GM18508 (cell line): ENCODE data around the gene SCN4B.

Source experiments
- ATAC-seq: cut with Tn5 transposase; IDR thresholded peaks from one replicate; pipeline ENCODE4 v1.9.1; 2021; ENCODE audit warnings: moderate number of reproducible peaks; ENCODE audit not compliant: insufficient read depth, unreplicated experiment

Gene SCN4B

GRCh38 chr11:118155776-118156530 is 3.3 kb upstream of the SCN4B start:
- ATAC-seq, result no peak

GRCh38 chr11:118154641-118155040 is 2.0 kb upstream of the SCN4B start:
- no peak for ATAC-seq

GRCh38 chr11:118153976-118154375 is 1.4 kb upstream of the SCN4B start:
- no peak for ATAC-seq

- no peak for ATAC-seq
These were observed 893 bp upstream of the SCN4B start for GRCh38 chr11:118153516-118153915.

- no peak for ATAC-seq
These were observed 537 bp downstream of the SCN4B start for GRCh38 chr11:118152020-118152551.

GRCh38 chr11:118151431-118151830 is 1.2 kb downstream of the SCN4B start:
- ATAC-seq, result no peak

- no peak for ATAC-seq
These were observed 3.1 kb downstream of the SCN4B start for GRCh38 chr11:118149493-118149892.

GRCh38 chr11:118148856-118149255 is 3.8 kb downstream of the SCN4B start:
- no peak for ATAC-seq

GRCh38 chr11:118148240-118148639 is 4.4 kb downstream of the SCN4B start:
- ATAC-seq, result no peak

- no peak for ATAC-seq
These were observed 5.1 kb downstream of the SCN4B start for GRCh38 chr11:118147502-118147901.

- no peak for ATAC-seq
These were observed 6.1 kb downstream of the SCN4B start for GRCh38 chr11:118146554-118146953.

- ATAC-seq, result no peak
These were observed 7.1 kb downstream of the SCN4B start for GRCh38 chr11:118145285-118146227.

GRCh38 chr11:118144301-118145268 is 8.0 kb downstream of the SCN4B start:
- no peak for ATAC-seq

- no peak for ATAC-seq
These were observed 8.9 kb downstream of the SCN4B start for GRCh38 chr11:118143661-118144185.

- no peak for ATAC-seq
These were observed 9.8 kb downstream of the SCN4B start for GRCh38 chr11:118142809-118143208.

GRCh38 chr11:118142081-118142480 is 10.5 kb downstream of the SCN4B start:
- no peak for ATAC-seq

- ATAC-seq, result no peak
These were observed 13.0 kb downstream of the SCN4B start for GRCh38 chr11:118139578-118139977.

GRCh38 chr11:118138839-118139420 is 13.7 kb downstream of the SCN4B start:
- no peak for ATAC-seq

- ATAC-seq, result no peak
These were observed 15.8 kb downstream of the SCN4B start for GRCh38 chr11:118136801-118137200.
